Activated naive CD4-positive, alpha-beta T cell treated with anti-CD3 and anti-CD28 coated beads, Interleukin-2, amount 10 ng/mL, durations not matched to agents 7 days and 5 days (primary cell): ENCODE measurements around the gene COL23A1.

Experiments used
- CTCF ChIA-PET: fragments of 350-600 bp; sonication (Branson Sonifier 250); formaldehyde crosslinking; loops from one replicate; lab custom pipeline; 2021; ENCODE audit warnings: antibody characterized with exemption; lab: Charles Lee
- DNase-seq: peaks from one replicate; pipeline ENCODE4 v3.0.0-alpha.2; 2020
- H3K27ac Mint-ChIP-seq: one replicate; pipeline ENCODE4 v1.8.0; 2021; ENCODE audit warnings: mild to moderate bottlenecking, moderate library complexity, mixed read lengths
- H3K27me3 Mint-ChIP-seq: one replicate; pipeline ENCODE4 v1.8.0; 2021; ENCODE audit warnings: mild to moderate bottlenecking, mixed read lengths
- H3K36me3 Mint-ChIP-seq: one replicate; pipeline ENCODE4 v1.8.0; 2021; ENCODE audit warnings: mixed read lengths
- H3K4me1 Mint-ChIP-seq: one replicate; pipeline ENCODE4 v1.8.0; 2021; ENCODE audit warnings: mixed read lengths
- H3K4me3 Mint-ChIP-seq: one replicate; pipeline ENCODE4 v1.8.0; 2021; ENCODE audit warnings: mild to moderate bottlenecking, moderate library complexity, mixed read lengths
- H3K9me3 Mint-ChIP-seq: one replicate; pipeline ENCODE4 v1.8.0; 2021; ENCODE audit warnings: mixed read lengths

The COL23A1 gene

DNA sequence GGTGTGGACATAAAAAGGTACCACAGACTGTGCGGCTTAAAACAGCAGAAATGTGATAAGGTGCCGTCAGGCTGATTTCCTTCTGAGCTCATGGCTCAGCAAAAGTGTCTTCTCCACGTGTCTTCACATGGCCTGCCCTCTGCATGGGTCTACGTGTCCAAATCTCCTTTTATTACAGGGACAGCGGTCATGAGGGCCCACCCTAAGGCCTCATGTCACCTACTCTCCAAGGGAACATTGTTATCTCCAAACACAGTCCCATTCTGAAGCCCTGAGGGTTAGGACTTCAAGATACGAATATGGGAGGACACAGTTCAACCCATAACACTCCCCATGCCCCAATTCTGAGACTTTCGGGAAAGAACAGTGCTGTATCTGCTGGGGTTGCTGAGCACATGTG is 35.2 kb downstream of the COL23A1 start:
- Mint-ChIP-seq H3K27ac (no peak overlapping the region), H3K4me3 (no peak overlapping the region), H3K4me1 (no peaks in the 10 kb centered on the region), H3K9me3 (no peaks in the 10 kb centered on the region), H3K36me3 (no peaks in the 10 kb centered on the region), H3K27me3 (peaks cover 14% of the 10 kb centered on the region)
- CTCF ChIA-PET: no interaction called here
- no peak for DNase-seq

GRCh38 chr5:178554311-178554710 is 35.9 kb downstream of the COL23A1 start:
- CTCF ChIA-PET: no interaction called here
- Mint-ChIP-seq H3K9me3 (no peaks in the 10 kb centered on the region), H3K4me3 (no peak overlapping the region), H3K27me3 (peaks cover 7% of the 10 kb centered on the region), H3K4me1 (no peaks in the 10 kb centered on the region), H3K36me3 (no peaks in the 10 kb centered on the region), H3K27ac (no peak overlapping the region)
- no peak for DNase-seq

GRCh38 chr5:178553517-178553916 is 36.7 kb downstream of the COL23A1 start:
- no peaks in the 10 kb centered on the region for H3K9me3 Mint-ChIP-seq
- H3K4me3 Mint-ChIP-seq: no peak overlapping the region
- H3K27ac Mint-ChIP-seq: no peak overlapping the region
- DNase-seq: no peak
- no peaks in the 10 kb centered on the region for H3K36me3 Mint-ChIP-seq
- CTCF ChIA-PET: no interaction called here
- H3K27me3 Mint-ChIP-seq: peaks cover 4% of the 10 kb centered on the region
- H3K4me1 Mint-ChIP-seq: no peaks in the 10 kb centered on the region

DNA sequence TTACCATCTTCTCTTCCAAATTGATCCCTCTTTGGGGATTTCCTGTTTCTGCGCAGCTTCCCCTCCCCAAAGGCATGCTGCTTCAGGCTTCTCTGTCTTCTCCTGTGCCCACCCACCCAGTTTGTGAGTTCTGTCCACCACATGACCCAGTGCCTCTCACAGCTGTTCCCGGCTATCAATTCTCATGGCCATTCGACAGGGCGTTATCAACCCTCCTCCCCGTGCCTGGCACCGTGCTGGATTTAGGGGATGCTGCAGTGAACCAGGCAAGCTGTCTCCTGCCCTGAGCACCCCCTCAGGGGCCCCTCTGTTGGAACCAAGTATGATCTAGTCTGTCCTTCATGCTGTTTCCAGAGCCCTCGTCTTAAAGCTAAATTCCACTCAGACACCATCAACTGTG is 38.7 kb downstream of the COL23A1 start:
- Mint-ChIP-seq H3K36me3 (no peaks in the 10 kb centered on the region), H3K27ac (no peak overlapping the region), H3K4me1 (no peaks in the 10 kb centered on the region), H3K4me3 (no peak overlapping the region), H3K9me3 (no peaks in the 10 kb centered on the region), H3K27me3 (peaks cover 4% of the 10 kb centered on the region)
- CTCF ChIA-PET: interaction anchor here (0.7 to 3.4 kb wide), 4 partner anchors 90 to 273 kb away, joined by 3 to 15 read pairs (median 3); no protein-coding TSS in a partner anchor
- DNase-seq: no peak

- peaks cover 4% of the 10 kb centered on the region for H3K27me3 Mint-ChIP-seq
- H3K9me3 Mint-ChIP-seq: no peaks in the 10 kb centered on the region
- CTCF ChIA-PET: interaction anchor here (1.4 to 3.4 kb wide), 3 partner anchors 90 to 272 kb away, joined by 3 to 15 read pairs (median 4); no protein-coding TSS in a partner anchor
- H3K27ac Mint-ChIP-seq: no peak overlapping the region
- DNase-seq: no peak
- no peak overlapping the region for H3K4me3 Mint-ChIP-seq
- H3K36me3 Mint-ChIP-seq: no peaks in the 10 kb centered on the region
- no peaks in the 10 kb centered on the region for H3K4me1 Mint-ChIP-seq
Measured at GRCh38 chr5:178551059-178551458, 39.1 kb downstream of the COL23A1 start.

DNA sequence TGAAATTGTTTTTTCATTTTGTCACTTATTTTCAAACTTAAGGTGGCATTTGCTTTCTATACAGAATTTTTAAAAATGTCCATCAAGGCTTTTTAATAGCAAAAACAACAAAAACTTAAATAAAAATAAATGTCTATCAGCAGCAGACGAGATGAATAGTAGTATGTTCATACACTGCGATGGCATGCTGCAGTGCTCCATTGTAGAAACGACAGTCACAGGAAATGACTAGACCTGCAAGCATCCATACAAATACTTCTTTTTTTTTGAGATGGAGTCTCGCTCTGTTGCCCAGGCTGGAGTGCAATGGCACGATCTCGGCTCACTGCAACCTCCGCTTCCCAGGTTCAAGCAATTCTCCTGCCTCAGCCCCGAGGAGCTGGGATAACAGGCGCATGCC is 41.4 kb downstream of the COL23A1 start:
- Mint-ChIP-seq H3K9me3 (no peaks in the 10 kb centered on the region), H3K4me1 (no peaks in the 10 kb centered on the region), H3K36me3 (no peaks in the 10 kb centered on the region), H3K27me3 (peaks cover 3% of the 10 kb centered on the region), H3K4me3 (no peak overlapping the region), H3K27ac (no peak overlapping the region)
- no peak for DNase-seq
- CTCF ChIA-PET: no interaction called here

- H3K27ac Mint-ChIP-seq: no peak overlapping the region
- no peak for DNase-seq
- H3K4me3 Mint-ChIP-seq: no peak overlapping the region
- CTCF ChIA-PET: no interaction called here
- H3K4me1 Mint-ChIP-seq: no peaks in the 10 kb centered on the region
- H3K9me3 Mint-ChIP-seq: no peaks in the 10 kb centered on the region
- H3K27me3 Mint-ChIP-seq: no peaks in the 10 kb centered on the region
- H3K36me3 Mint-ChIP-seq: no peaks in the 10 kb centered on the region
Measured at GRCh38 chr5:178547753-178548415, 42.3 kb downstream of the COL23A1 start.

GRCh38 chr5:178547052-178547666 is 43.0 kb downstream of the COL23A1 start:
- no peaks in the 10 kb centered on the region for H3K9me3 Mint-ChIP-seq
- no peaks in the 10 kb centered on the region for H3K36me3 Mint-ChIP-seq
- H3K4me1 Mint-ChIP-seq: no peaks in the 10 kb centered on the region
- CTCF ChIA-PET: interaction anchor here (1.3 kb wide), 2 partner anchors 264 to 267 kb away, joined by 3 to 5 read pairs; no protein-coding TSS in a partner anchor
- H3K27ac Mint-ChIP-seq: no peak overlapping the region
- H3K27me3 Mint-ChIP-seq: no peaks in the 10 kb centered on the region
- DNase-seq: no peak
- H3K4me3 Mint-ChIP-seq: no peak overlapping the region

GRCh38 chr5:178546675-178547033 is 43.5 kb downstream of the COL23A1 start:
- Mint-ChIP-seq H3K4me3 (no peak overlapping the region), H3K27ac (no peak overlapping the region), H3K4me1 (no peaks in the 10 kb centered on the region), H3K36me3 (no peaks in the 10 kb centered on the region), H3K27me3 (no peaks in the 10 kb centered on the region), H3K9me3 (no peaks in the 10 kb centered on the region)
- DNase-seq: no peak
- CTCF ChIA-PET: interaction anchor here (1.3 kb wide), 2 partner anchors 263 to 266 kb away, joined by 3 to 5 read pairs; no protein-coding TSS in a partner anchor

GRCh38 chr5:178545941-178546674 is 44.1 kb downstream of the COL23A1 start:
- no peaks in the 10 kb centered on the region for H3K4me1 Mint-ChIP-seq
- CTCF ChIA-PET: interaction anchor here (1.3 kb wide), 2 partner anchors 263 to 266 kb away, joined by 3 to 5 read pairs; no protein-coding TSS in a partner anchor
- no peaks in the 10 kb centered on the region for H3K9me3 Mint-ChIP-seq
- H3K36me3 Mint-ChIP-seq: no peaks in the 10 kb centered on the region
- DNase-seq: no peak
- H3K27me3 Mint-ChIP-seq: no peaks in the 10 kb centered on the region
- H3K27ac Mint-ChIP-seq: no peak overlapping the region
- H3K4me3 Mint-ChIP-seq: no peak overlapping the region

GRCh38 chr5:178545176-178545575 is 45.0 kb downstream of the COL23A1 start:
- Mint-ChIP-seq H3K4me3 (no peak overlapping the region), H3K27me3 (no peaks in the 10 kb centered on the region), H3K9me3 (no peaks in the 10 kb centered on the region), H3K27ac (no peak overlapping the region), H3K4me1 (no peaks in the 10 kb centered on the region), H3K36me3 (no peaks in the 10 kb centered on the region)
- DNase-seq: no peak
- CTCF ChIA-PET: no interaction called here

DNA sequence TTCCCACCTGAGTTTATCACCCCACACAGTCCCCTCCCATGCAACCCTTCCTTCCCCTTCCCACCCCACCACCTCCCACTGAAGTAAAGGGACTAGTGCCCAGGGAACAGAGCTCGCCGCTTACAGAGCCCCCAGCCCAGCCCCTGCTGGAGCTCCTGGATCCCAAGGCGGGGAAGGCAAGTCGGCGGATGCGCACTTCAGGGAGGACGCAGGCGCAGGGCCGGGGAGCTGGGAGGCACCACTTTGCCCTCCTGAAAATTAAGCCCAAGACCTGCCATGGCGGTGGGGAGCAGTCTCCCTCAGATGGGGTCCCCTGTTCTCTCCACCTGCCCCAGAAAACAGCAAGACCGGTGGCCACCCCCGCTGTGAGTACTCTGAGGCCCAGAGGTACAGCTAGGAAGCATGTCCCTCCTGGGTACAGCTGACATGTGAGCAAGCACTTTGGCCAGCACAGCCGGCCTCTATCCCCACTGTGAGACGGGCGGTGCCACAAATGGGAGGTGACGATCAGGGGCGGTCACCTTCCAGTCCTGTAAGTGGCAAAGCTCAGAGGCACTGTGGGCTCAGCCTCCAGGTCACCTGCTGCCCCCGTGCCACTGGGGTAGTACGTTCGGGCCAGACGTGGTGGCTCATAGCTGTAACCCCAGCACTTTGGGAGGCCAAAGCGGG is 45.9 kb downstream of the COL23A1 start:
- no peak overlapping the region for H3K4me3 Mint-ChIP-seq
- no peak overlapping the region for H3K27ac Mint-ChIP-seq
- H3K36me3 Mint-ChIP-seq: no peaks in the 10 kb centered on the region
- H3K4me1 Mint-ChIP-seq: no peaks in the 10 kb centered on the region
- no peaks in the 10 kb centered on the region for H3K9me3 Mint-ChIP-seq
- DNase-seq: no peak
- CTCF ChIA-PET: no interaction called here
- H3K27me3 Mint-ChIP-seq: no peaks in the 10 kb centered on the region

GRCh38 chr5:178542455-178542854 is 47.7 kb downstream of the COL23A1 start:
- no peak overlapping the region for H3K27ac Mint-ChIP-seq
- H3K4me1 Mint-ChIP-seq: no peaks in the 10 kb centered on the region
- no peaks in the 10 kb centered on the region for H3K36me3 Mint-ChIP-seq
- DNase-seq: no peak
- no peak overlapping the region for H3K4me3 Mint-ChIP-seq
- H3K27me3 Mint-ChIP-seq: no peaks in the 10 kb centered on the region
- CTCF ChIA-PET: no interaction called here
- no peaks in the 10 kb centered on the region for H3K9me3 Mint-ChIP-seq

GRCh38 chr5:178540526-178540925 is 49.7 kb downstream of the COL23A1 start:
- Mint-ChIP-seq H3K36me3 (no peaks in the 10 kb centered on the region), H3K27ac (no peak overlapping the region), H3K4me1 (no peaks in the 10 kb centered on the region), H3K27me3 (no peaks in the 10 kb centered on the region), H3K9me3 (no peaks in the 10 kb centered on the region), H3K4me3 (no peak overlapping the region)
- CTCF ChIA-PET: no interaction called here
- no peak for DNase-seq
